WTC11 (cell line): Measurements from ENCODE around the gene ENOX2. TPM values are rescaled to one million over a fixed set of nuclear protein-coding genes. Genes with fewer than 3 reads are reported as not detected.

Experiments used
- ATAC-seq: fragments of 200-7000 bp; cut with Tn5 transposase; 2 replicates; pipeline ENCODE4 v1.10.0; 2021; ENCODE audit warnings: mild to moderate bottlenecking, moderate library complexity
- CTCF ChIA-PET: fragments of 300-600 bp; sonication (Branson Sonifier 250); formaldehyde crosslinking; loops from one replicate; lab custom pipeline; 2021; ENCODE audit warnings: antibody characterized with exemption; lab: Charles Lee
- POLR2A ChIA-PET: fragments of 350-600 bp; sonication (Branson Sonifier 250); formaldehyde crosslinking; loops from one replicate; lab custom pipeline; 2021; ENCODE audit warnings: antibody characterized with exemption; lab: Charles Lee
- DNase-seq: peaks from one replicate; pipeline ENCODE4 v3.0.0; 2021; ENCODE audit warnings: low spot score
- H3K27ac Mint-ChIP-seq: 2 replicates; pipeline ENCODE4 v1.8.0; 2021; ENCODE audit warnings: mixed read lengths
- H3K27me3 Mint-ChIP-seq: 2 replicates; pipeline ENCODE4 v1.8.0; 2021; ENCODE audit warnings: low read depth, mild to moderate bottlenecking, moderate library complexity, mixed read lengths
- H3K36me3 Mint-ChIP-seq: 2 replicates; pipeline ENCODE4 v1.8.0; 2021; ENCODE audit warnings: mixed read lengths
- H3K4me1 Mint-ChIP-seq: 2 replicates; pipeline ENCODE4 v1.8.0; 2022; ENCODE audit warnings: mixed read lengths
- H3K4me3 Mint-ChIP-seq: 2 replicates; pipeline ENCODE4 v1.8.0; 2021; ENCODE audit warnings: mild to moderate bottlenecking, moderate library complexity, mixed read lengths
- H3K9me3 Mint-ChIP-seq: 2 replicates; pipeline ENCODE4 v1.8.0; 2021; ENCODE audit warnings: mixed read lengths
- CBFB ChIP-seq: sonication (generic); formaldehyde crosslinking; IDR thresholded peaks from 2 replicates; pipeline ENCODE4 v1.8.1; 2022; ENCODE audit warnings: mild to moderate bottlenecking, low read depth, missing genetic modification reagents
- EMX1 ChIP-seq: fragments of 250-450 bp; sonication (Bioruptor Pico); IDR thresholded peaks from 2 replicates; pipeline ENCODE4 v1.8.0; 2021; ENCODE audit warnings: mild to moderate bottlenecking
- ESRRA ChIP-seq: sonication (generic); formaldehyde crosslinking; IDR thresholded peaks from 2 replicates; pipeline ENCODE4 v1.8.1; 2022; ENCODE audit warnings: mild to moderate bottlenecking, missing genetic modification reagents, borderline replicate concordance
- GABPB1 ChIP-seq: sonication (generic); formaldehyde crosslinking; IDR thresholded peaks from 2 replicates; pipeline ENCODE4 v1.8.1; 2023; ENCODE audit warnings: mild to moderate bottlenecking, missing genetic modification reagents
- GTF2I ChIP-seq: fragments of 250-450 bp; sonication (Bioruptor Pico); conservative IDR thresholded peaks from 2 replicates; pipeline ENCODE4 v1.4.0; 2021; ENCODE audit warnings: mild to moderate bottlenecking
- NFE2L1 ChIP-seq: sonication (generic); formaldehyde crosslinking; IDR thresholded peaks from 2 replicates; pipeline ENCODE4 v1.8.1; 2023; ENCODE audit warnings: missing genetic modification reagents
- NR2C2 ChIP-seq: sonication (generic); formaldehyde crosslinking; IDR thresholded peaks from 2 replicates; pipeline ENCODE4 v1.8.0; 2022; ENCODE audit warnings: mild to moderate bottlenecking, missing genetic modification reagents
- TCF7 ChIP-seq: sonication (generic); formaldehyde crosslinking; IDR thresholded peaks from 2 replicates; pipeline ENCODE4 v1.8.0; 2022; ENCODE audit warnings: mild to moderate bottlenecking, low read depth, missing genetic modification reagents, moderate library complexity
- TEAD4 ChIP-seq: sonication (generic); formaldehyde crosslinking; IDR thresholded peaks from 2 replicates; pipeline ENCODE4 v1.8.0; 2022; ENCODE audit warnings: mild to moderate bottlenecking, missing genetic modification reagents
- ZNF263 ChIP-seq: sonication (generic); formaldehyde crosslinking; IDR thresholded peaks from 2 replicates; pipeline ENCODE4 v1.8.1; 2022; ENCODE audit warnings: low read depth, mild to moderate bottlenecking, moderate library complexity, missing genetic modification reagents
- ZNF423 ChIP-seq: fragments of 250-450 bp; sonication (Bioruptor Pico); IDR thresholded peaks from 2 replicates; pipeline ENCODE4 v2.1.2; 2022; ENCODE audit warnings: mild to moderate bottlenecking, moderate library complexity
- total RNA-seq: library from RNA; stranded (reverse); gene quantifications from 3 replicates; pipeline ENCODE4 v1.2.3, GENCODE V29; 2021
- TF ChIP-seq, protein P1 (sequence below): sonication (generic); formaldehyde crosslinking; IDR thresholded peaks from 2 replicates; pipeline ENCODE4 v1.8.1; 2022; ENCODE audit warnings: mild to moderate bottlenecking, moderate library complexity, missing genetic modification reagents
- TF ChIP-seq, protein P2 (sequence below): fragments of 250-450 bp; sonication (Bioruptor Pico); conservative IDR thresholded peaks from 2 replicates; pipeline ENCODE4 v1.9.0; 2021; ENCODE audit warnings: mild to moderate bottlenecking
- TF ChIP-seq, protein P3 (sequence below): fragments of 200-600 bp; IDR thresholded peaks from 2 replicates; pipeline ENCODE4 v1.8.0; 2022; ENCODE audit warnings: antibody characterized with exemption
- TF ChIP-seq, protein P4 (sequence below): sonication (generic); formaldehyde crosslinking; IDR thresholded peaks from 2 replicates; pipeline ENCODE4 v1.8.0; 2023; ENCODE audit warnings: missing genetic modification reagents
- TF ChIP-seq, protein P5 (sequence below): sonication (generic); formaldehyde crosslinking; conservative IDR thresholded peaks from 2 replicates; pipeline ENCODE4 v1.8.1; 2022; ENCODE audit warnings: mild to moderate bottlenecking, missing genetic modification reagents
- TF ChIP-seq, protein P6 (sequence below): sonication (generic); formaldehyde crosslinking; IDR thresholded peaks from 2 replicates; pipeline ENCODE4 v1.8.1; 2023; ENCODE audit warnings: mild to moderate bottlenecking, missing genetic modification reagents, moderate library complexity
- TF ChIP-seq, protein P7 (sequence below): sonication (generic); formaldehyde crosslinking; IDR thresholded peaks from 2 replicates; pipeline ENCODE4 v1.8.0; 2022; ENCODE audit warnings: missing genetic modification reagents
- TF ChIP-seq, protein P8 (sequence below): sonication (generic); formaldehyde crosslinking; IDR thresholded peaks from 2 replicates; pipeline ENCODE4 v1.8.1; 2022; ENCODE audit warnings: low read depth, missing genetic modification reagents, borderline replicate concordance

The ENOX2 gene
- total RNA-seq, 1 experiment from 2014 or later: 13.8 TPM

DNA sequence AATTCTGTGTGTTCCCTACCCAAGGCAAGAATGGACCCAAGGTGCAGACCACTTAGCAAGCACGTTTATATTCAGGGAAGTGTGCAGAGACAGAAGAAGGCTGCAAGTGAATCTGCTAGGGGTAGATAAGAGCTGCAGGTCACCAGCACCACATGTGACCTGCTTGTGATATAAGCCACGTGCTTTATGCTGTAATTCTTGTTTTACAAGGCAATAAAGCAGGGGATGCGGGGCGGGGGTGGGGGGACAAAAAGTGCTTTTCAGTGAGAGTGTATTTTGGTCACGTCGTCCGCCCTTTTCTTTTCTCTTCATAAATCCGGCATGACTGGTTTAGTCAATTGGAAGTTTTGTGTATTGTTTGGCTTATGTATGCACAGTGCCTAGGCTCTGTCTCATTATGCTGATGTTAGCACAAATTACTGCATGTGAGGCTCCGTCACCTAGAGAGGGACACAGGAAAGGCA, 308.5 kb downstream of the ENOX2 start:
- DNase-seq (no peak), ATAC-seq (no peak)
- H3K4me1 Mint-ChIP-seq: peaks cover 2% of the 10 kb centered on the region; the same call in 1 of the 2 replicates
- POLR2A ChIA-PET: no interaction called here
- TF ChIP-seq EMX1 (CRISPR knock-in tag) (no peak), NFE2L1 (no peak), TEAD4 (CRISPR knock-in tag) (no peak), GABPB1 (CRISPR knock-in tag) (no peak), CBFB (no peak), TCF7 (no peak), GTF2I (CRISPR knock-in tag) (no peak), ZNF263 (CRISPR knock-in tag) (no peak), NR2C2 (CRISPR knock-in tag) (no peak), ESRRA (CRISPR knock-in tag) (no peak), ZNF423 (CRISPR knock-in tag) (no peak)
- TF ChIP-seq, protein P1, sequence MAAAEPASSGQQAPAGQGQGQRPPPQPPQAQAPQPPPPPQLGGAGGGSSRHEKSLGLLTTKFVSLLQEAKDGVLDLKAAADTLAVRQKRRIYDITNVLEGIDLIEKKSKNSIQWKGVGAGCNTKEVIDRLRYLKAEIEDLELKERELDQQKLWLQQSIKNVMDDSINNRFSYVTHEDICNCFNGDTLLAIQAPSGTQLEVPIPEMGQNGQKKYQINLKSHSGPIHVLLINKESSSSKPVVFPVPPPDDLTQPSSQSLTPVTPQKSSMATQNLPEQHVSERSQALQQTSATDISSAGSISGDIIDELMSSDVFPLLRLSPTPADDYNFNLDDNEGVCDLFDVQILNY: no peak
- TF ChIP-seq, protein P2, sequence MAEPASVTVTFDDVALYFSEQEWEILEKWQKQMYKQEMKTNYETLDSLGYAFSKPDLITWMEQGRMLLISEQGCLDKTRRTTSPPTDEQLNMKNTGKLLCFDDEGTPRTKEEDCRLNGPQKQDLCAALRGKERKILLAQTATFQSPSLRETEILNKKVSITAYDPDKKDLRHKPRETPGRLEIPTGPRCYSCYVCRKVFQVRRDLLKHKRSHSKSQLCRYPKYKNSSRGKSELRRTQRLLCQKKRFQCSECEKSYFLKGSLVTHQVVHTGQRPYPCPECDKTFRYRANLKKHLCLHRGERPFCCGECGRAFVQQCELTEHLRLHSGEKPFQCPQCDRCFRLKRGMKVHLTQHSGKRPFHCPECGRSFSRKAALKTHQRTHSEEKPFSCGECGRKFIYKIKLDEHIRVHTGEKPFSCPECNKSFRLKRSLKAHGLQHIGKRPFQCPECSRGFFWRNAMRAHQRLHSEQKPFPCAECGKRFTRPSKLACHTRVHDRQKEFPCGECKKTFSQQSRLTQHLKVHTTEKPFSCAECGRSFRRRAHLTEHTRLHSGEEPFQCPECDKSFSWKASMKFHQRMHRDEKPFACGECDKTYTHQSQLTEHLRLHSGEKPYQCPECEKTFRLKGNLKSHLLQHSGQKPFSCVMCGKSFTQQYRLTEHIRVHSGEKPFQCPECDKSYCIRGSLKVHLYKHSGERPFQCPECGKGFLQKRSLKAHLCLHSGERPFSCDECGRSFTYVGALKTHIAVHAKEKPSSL: no peak
- TF ChIP-seq, protein P3, sequence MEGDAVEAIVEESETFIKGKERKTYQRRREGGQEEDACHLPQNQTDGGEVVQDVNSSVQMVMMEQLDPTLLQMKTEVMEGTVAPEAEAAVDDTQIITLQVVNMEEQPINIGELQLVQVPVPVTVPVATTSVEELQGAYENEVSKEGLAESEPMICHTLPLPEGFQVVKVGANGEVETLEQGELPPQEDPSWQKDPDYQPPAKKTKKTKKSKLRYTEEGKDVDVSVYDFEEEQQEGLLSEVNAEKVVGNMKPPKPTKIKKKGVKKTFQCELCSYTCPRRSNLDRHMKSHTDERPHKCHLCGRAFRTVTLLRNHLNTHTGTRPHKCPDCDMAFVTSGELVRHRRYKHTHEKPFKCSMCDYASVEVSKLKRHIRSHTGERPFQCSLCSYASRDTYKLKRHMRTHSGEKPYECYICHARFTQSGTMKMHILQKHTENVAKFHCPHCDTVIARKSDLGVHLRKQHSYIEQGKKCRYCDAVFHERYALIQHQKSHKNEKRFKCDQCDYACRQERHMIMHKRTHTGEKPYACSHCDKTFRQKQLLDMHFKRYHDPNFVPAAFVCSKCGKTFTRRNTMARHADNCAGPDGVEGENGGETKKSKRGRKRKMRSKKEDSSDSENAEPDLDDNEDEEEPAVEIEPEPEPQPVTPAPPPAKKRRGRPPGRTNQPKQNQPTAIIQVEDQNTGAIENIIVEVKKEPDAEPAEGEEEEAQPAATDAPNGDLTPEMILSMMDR: no peak
- TF ChIP-seq, protein P4, sequence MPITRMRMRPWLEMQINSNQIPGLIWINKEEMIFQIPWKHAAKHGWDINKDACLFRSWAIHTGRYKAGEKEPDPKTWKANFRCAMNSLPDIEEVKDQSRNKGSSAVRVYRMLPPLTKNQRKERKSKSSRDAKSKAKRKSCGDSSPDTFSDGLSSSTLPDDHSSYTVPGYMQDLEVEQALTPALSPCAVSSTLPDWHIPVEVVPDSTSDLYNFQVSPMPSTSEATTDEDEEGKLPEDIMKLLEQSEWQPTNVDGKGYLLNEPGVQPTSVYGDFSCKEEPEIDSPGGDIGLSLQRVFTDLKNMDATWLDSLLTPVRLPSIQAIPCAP: no peak
- TF ChIP-seq, protein P5, sequence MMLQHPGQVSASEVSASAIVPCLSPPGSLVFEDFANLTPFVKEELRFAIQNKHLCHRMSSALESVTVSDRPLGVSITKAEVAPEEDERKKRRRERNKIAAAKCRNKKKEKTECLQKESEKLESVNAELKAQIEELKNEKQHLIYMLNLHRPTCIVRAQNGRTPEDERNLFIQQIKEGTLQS (CRISPR knock-in tag): no peak
- TF ChIP-seq, protein P6, sequence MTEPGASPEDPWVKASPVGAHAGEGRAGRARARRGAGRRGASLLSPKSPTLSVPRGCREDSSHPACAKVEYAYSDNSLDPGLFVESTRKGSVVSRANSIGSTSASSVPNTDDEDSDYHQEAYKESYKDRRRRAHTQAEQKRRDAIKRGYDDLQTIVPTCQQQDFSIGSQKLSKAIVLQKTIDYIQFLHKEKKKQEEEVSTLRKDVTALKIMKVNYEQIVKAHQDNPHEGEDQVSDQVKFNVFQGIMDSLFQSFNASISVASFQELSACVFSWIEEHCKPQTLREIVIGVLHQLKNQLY: no peak
- TF ChIP-seq, protein P7, sequence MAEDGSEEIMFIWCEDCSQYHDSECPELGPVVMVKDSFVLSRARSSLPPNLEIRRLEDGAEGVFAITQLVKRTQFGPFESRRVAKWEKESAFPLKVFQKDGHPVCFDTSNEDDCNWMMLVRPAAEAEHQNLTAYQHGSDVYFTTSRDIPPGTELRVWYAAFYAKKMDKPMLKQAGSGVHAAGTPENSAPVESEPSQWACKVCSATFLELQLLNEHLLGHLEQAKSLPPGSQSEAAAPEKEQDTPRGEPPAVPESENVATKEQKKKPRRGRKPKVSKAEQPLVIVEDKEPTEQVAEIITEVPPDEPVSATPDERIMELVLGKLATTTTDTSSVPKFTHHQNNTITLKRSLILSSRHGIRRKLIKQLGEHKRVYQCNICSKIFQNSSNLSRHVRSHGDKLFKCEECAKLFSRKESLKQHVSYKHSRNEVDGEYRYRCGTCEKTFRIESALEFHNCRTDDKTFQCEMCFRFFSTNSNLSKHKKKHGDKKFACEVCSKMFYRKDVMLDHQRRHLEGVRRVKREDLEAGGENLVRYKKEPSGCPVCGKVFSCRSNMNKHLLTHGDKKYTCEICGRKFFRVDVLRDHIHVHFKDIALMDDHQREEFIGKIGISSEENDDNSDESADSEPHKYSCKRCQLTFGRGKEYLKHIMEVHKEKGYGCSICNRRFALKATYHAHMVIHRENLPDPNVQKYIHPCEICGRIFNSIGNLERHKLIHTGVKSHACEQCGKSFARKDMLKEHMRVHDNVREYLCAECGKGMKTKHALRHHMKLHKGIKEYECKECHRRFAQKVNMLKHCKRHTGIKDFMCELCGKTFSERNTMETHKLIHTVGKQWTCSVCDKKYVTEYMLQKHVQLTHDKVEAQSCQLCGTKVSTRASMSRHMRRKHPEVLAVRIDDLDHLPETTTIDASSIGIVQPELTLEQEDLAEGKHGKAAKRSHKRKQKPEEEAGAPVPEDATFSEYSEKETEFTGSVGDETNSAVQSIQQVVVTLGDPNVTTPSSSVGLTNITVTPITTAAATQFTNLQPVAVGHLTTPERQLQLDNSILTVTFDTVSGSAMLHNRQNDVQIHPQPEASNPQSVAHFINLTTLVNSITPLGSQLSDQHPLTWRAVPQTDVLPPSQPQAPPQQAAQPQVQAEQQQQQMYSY (CRISPR knock-in tag): no peak
- TF ChIP-seq, protein P8, sequence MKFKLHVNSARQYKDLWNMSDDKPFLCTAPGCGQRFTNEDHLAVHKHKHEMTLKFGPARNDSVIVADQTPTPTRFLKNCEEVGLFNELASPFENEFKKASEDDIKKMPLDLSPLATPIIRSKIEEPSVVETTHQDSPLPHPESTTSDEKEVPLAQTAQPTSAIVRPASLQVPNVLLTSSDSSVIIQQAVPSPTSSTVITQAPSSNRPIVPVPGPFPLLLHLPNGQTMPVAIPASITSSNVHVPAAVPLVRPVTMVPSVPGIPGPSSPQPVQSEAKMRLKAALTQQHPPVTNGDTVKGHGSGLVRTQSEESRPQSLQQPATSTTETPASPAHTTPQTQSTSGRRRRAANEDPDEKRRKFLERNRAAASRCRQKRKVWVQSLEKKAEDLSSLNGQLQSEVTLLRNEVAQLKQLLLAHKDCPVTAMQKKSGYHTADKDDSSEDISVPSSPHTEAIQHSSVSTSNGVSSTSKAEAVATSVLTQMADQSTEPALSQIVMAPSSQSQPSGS: no peak
- H3K9me3 Mint-ChIP-seq: peaks cover 6% of the 10 kb centered on the region; the same call in 1 of the 2 replicates
- H3K27ac Mint-ChIP-seq: no peak overlapping the region
- H3K36me3 Mint-ChIP-seq: no peaks in the 10 kb centered on the region
- H3K4me3 Mint-ChIP-seq: no peak overlapping the region
- no peaks in the 10 kb centered on the region for H3K27me3 Mint-ChIP-seq
- CTCF ChIA-PET: no interaction called here
